ENCODE results near the gene SRPX2.

Gene SRPX2

GRCh38 chrX:100643956-100644860 is at the start of gene SRPX2:
Gene SRPX2 (plus strand): TSS chrX:100644199. CDS start chrX:100646323, 2,124 bp downstream.
- no peak within 1 kb of the TSS for H3K27ac ChIP-seq
- no peak for TF ChIP-seq CTCF (conservative IDR thresholded peaks at IDR 0.05)

- H3K27ac ChIP-seq = no peak overlapping the region
- TF ChIP-seq CTCF (conservative IDR thresholded peaks at IDR 0.05) = no peak
Observed at GRCh38 chrX:100596601-100597000, 47.4 kb upstream of the SRPX2 start.

- H3K27ac ChIP-seq = no peak overlapping the region
- TF ChIP-seq CTCF (conservative IDR thresholded peaks at IDR 0.05) = no peak
Observed at GRCh38 chrX:100599456-100599855, 44.5 kb upstream of the SRPX2 start.

- no peak overlapping the region for H3K27ac ChIP-seq
- no peak for TF ChIP-seq CTCF (conservative IDR thresholded peaks at IDR 0.05)
Observed at GRCh38 chrX:100600340-100600739, 43.7 kb upstream of the SRPX2 start.

- H3K27ac ChIP-seq = no peak overlapping the region
- TF ChIP-seq CTCF (conservative IDR thresholded peaks at IDR 0.05) = no peak
Observed at GRCh38 chrX:100600758-100601157, 43.2 kb upstream of the SRPX2 start.

GRCh38 chrX:100606753-100607152 is 37.2 kb upstream of the SRPX2 start:
- TF ChIP-seq CTCF (conservative IDR thresholded peaks at IDR 0.05) = no peak
- no peak overlapping the region for H3K27ac ChIP-seq

- H3K27ac ChIP-seq = no peak overlapping the region
- TF ChIP-seq CTCF (conservative IDR thresholded peaks at IDR 0.05) = peak; percentile 27
Observed at GRCh38 chrX:100609591-100609990, 34.4 kb upstream of the SRPX2 start.

Measured in VCaP (cell line).